ENCODE measurements around the gene SLC2A13.
A peak's percentile ranks its signal among the peaks of the same experiment; 100 is the strongest.

SLC2A13 gene

DNA sequence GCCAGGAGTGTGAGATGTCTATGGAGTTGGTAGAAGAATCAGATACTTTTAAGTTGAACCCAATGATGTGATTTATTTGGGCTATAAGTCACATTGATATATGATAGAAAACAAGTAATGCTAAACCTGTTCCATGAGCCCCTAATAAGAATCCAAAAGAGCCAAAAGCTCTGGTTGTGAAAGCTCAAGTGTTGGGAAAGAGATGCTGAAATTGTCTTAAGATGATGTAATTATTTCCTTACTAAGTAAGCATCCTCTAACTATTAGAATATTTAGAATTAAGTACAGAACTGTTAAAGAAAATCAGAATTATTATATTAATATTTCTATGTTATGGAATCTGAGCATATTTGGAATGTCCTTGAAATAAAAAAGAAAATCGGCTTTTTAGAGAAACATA is 17.6 kb upstream of the SLC2A13 start:
- TF ChIP-seq, protein P1, sequence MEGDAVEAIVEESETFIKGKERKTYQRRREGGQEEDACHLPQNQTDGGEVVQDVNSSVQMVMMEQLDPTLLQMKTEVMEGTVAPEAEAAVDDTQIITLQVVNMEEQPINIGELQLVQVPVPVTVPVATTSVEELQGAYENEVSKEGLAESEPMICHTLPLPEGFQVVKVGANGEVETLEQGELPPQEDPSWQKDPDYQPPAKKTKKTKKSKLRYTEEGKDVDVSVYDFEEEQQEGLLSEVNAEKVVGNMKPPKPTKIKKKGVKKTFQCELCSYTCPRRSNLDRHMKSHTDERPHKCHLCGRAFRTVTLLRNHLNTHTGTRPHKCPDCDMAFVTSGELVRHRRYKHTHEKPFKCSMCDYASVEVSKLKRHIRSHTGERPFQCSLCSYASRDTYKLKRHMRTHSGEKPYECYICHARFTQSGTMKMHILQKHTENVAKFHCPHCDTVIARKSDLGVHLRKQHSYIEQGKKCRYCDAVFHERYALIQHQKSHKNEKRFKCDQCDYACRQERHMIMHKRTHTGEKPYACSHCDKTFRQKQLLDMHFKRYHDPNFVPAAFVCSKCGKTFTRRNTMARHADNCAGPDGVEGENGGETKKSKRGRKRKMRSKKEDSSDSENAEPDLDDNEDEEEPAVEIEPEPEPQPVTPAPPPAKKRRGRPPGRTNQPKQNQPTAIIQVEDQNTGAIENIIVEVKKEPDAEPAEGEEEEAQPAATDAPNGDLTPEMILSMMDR (IDR thresholded peaks at IDR 0.05; ENCODE audit: insufficient read depth, low read depth, low read length, missing control alignments), result no peak
- no peak overlapping the region for H3K4me3 ChIP-seq (ENCODE audit: low read depth, low read length)
- no peak for DNase-seq (ENCODE audit: low read depth)

- H3K4me3 ChIP-seq (ENCODE audit: low read depth, low read length), result no peak overlapping the region
- no peak for DNase-seq (ENCODE audit: low read depth)
- TF ChIP-seq, protein P1 (IDR thresholded peaks at IDR 0.05; ENCODE audit: insufficient read depth, low read depth, low read length, missing control alignments), result no peak
Observed at GRCh38 chr12:40122842-40123241, 17.0 kb upstream of the SLC2A13 start.

DNA sequence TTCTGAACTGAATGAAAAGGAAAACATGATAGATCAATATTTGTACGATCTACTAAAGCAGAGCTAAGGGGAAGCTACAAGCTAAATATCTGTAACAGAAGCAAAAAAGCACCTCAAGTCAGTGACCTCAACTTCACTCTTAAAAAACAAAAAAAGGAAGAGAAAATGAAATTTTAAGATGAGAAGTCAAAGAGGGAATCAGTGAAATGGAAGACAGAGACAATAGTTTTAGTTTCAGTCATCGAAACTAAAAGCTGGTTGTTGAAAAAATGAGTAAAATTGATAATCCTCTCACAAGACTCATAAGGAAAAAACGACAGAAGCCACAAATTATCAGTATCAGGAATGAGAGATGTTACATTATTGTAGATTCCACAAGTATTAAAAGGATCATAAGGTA is 11.9 kb upstream of the SLC2A13 start:
- DNase-seq (ENCODE audit: low read depth), result peak; percentile 62
- TF ChIP-seq, protein P1 (IDR thresholded peaks at IDR 0.05; ENCODE audit: insufficient read depth, low read depth, low read length, missing control alignments), result no peak
- H3K4me3 ChIP-seq (ENCODE audit: low read depth, low read length), result no peak overlapping the region

- no peak for DNase-seq (ENCODE audit: low read depth)
- TF ChIP-seq, protein P1 (IDR thresholded peaks at IDR 0.05; ENCODE audit: insufficient read depth, low read depth, low read length, missing control alignments), result no peak
- no peak overlapping the region for H3K4me3 ChIP-seq (ENCODE audit: low read depth, low read length)
Observed at GRCh38 chr12:40110586-40110985, 4.7 kb upstream of the SLC2A13 start.

DNA sequence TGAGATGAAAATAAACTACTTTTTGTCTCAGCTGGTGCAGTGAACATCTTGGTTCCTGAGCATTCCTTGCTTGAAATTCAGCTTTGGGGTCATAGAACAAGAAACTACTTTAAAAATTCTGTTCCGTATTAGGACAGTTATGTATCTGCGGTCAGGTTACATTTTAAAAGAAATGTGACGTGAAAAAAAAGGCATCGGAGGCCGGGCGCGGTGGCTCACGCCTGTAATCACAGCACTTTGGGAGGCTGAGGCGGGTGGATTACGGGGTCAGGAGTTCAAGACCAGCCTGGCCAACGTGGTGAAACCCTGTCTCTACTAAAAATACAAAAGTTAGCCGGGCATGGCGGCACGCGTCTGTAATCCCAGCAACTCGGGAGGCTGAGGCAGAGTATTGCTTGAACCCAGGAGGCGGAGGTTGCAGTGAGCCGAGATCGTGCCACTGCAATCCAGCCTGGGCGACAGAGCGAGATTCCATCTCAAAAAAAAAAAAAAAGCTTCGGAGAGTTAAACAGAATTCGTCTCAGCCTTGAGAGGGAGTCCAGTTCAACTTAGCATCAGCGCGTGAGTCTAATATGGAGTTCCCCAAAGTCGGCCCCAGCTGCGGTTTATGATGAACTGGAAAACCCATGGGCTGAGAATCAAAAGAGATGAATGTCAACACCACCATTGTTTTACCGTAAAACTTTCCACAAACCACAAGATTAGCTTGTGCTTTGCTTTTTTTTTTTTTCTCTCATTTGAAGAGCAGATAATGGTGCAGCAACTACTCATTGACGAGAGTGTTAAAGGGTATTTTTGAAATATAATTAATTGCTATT is 2.1 kb upstream of the SLC2A13 start:
- peak; percentile 63 for DNase-seq (ENCODE audit: low read depth)
- TF ChIP-seq, protein P1 (IDR thresholded peaks at IDR 0.05; ENCODE audit: insufficient read depth, low read depth, low read length, missing control alignments), result no peak
- H3K4me3 ChIP-seq (ENCODE audit: low read depth, low read length), result peak overlapping the region; percentile 33; the same call in 1 of the 2 replicates

DNA sequence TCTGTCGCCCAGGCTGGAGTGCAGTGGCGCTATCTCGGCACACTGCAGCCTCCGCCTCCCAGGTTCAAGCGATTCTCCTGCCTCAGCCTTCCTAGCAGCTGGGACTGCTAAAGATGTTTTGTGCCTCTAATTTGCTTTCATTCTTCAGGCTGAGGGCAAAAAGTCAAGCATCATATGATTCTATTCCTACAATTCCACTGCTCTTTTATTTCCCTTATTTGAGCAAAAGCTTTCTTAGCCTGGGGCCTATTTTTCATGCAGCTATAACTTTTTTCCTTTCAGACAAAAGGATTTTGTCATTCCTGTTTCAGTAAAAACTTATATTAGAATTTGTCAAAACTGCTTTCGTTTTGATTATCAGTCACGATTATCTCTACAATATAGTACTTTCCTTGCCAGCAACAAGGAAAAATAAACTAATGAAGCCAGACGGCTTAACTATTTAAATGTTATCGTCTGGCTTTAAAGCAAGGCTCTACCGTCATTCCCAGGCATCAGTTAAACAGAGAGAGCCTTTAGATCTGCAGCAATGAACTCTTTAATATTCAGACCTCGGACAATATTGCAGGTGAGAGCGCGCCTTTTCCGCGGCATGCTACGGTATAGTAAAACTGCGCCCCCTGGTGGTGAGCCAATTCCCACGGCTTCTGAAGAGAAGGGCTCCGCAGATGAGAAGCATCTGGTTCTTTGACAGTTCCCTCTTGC is 1.4 kb upstream of the SLC2A13 start:
- TF ChIP-seq, protein P1 (IDR thresholded peaks at IDR 0.05; ENCODE audit: insufficient read depth, low read depth, low read length, missing control alignments), result peak; percentile 79
- DNase-seq (ENCODE audit: low read depth), result peak; percentile 91
- H3K4me3 ChIP-seq (ENCODE audit: low read depth, low read length), result peak overlapping the region; percentile 33; the same call in 1 of the 2 replicates
